Left forelimb (tissue), 1 donor: ENCODE results near the gene TM4SF18.

Experiments
- DNase-seq: peaks from one replicate; pipeline ENCODE4 v3.0.0-alpha.2; 2018; ENCODE audit warnings: low spot score

Gene TM4SF18

GRCh38 chr3:149284034-149284433 lies 49.4 kb downstream of the TM4SF18 start:
- no peak for DNase-seq

GRCh38 chr3:149283401-149283800 lies 50.0 kb downstream of the TM4SF18 start:
- no peak for DNase-seq

GRCh38 chr3:149282836-149283235 lies 50.6 kb downstream of the TM4SF18 start:
- DNase-seq: no peak

GRCh38 chr3:149282322-149282721 lies 51.1 kb downstream of the TM4SF18 start:
- DNase-seq: no peak

GRCh38 chr3:149280671-149281349 lies 52.6 kb downstream of the TM4SF18 start:
- DNase-seq: no peak

GRCh38 chr3:149278911-149279310 lies 54.5 kb downstream of the TM4SF18 start:
- DNase-seq: no peak

GRCh38 chr3:149277331-149277813 lies 56.1 kb downstream of the TM4SF18 start:
- no peak for DNase-seq

GRCh38 chr3:149276619-149277018 lies 56.8 kb downstream of the TM4SF18 start:
- DNase-seq: no peak

- no peak for DNase-seq
Observed at GRCh38 chr3:149274220-149274619, 59.2 kb downstream of the TM4SF18 start.

GRCh38 chr3:149273096-149273751 lies 60.2 kb downstream of the TM4SF18 start:
- DNase-seq: no peak

- DNase-seq: no peak
Observed at GRCh38 chr3:149271669-149272068, 61.8 kb downstream of the TM4SF18 start.

- DNase-seq: no peak
Observed at GRCh38 chr3:149270180-149270579, 63.3 kb downstream of the TM4SF18 start.

GRCh38 chr3:149269687-149270086 lies 63.7 kb downstream of the TM4SF18 start:
- no peak for DNase-seq
